Karpas-422 (cell line): ENCODE measurements around the gene INAFM2. TPM values are rescaled to one million over a fixed set of nuclear protein-coding genes. Genes with fewer than 3 reads are reported as not detected.

Source experiments
- DNase-seq: peaks from one replicate; pipeline ENCODE4 v3.0.0-alpha.2; 2015
- H2AFZ ChIP-seq: fragments of 200-600 bp; sonication (generic); 2 replicates; pipeline ENCODE4 v1.6.1; 2014; ENCODE audit warnings: antibody characterized with exemption, low read length, mixed read lengths
- H3K27ac ChIP-seq: fragments of 200-600 bp; sonication (generic); 2 replicates; pipeline ENCODE4 v1.5.1; 2014; ENCODE audit warnings: mild to moderate bottlenecking, low read length, moderate library complexity
- H3K27me3 ChIP-seq: fragments of 200-600 bp; sonication (generic); 2 replicates; pipeline ENCODE4 v1.6.1; 2014; ENCODE audit warnings: low read length, mixed read lengths
- H3K36me3 ChIP-seq: fragments of 200-600 bp; sonication (generic); 2 replicates; pipeline ENCODE4 v1.6.1; 2014; ENCODE audit warnings: low read length, mixed read lengths; ENCODE audit not compliant: insufficient read depth
- H3K4me1 ChIP-seq: fragments of 200-600 bp; sonication (generic); 2 replicates; pipeline ENCODE4 v1.6.1; 2014; ENCODE audit warnings: mild to moderate bottlenecking, low read length, mixed read lengths
- H3K4me2 ChIP-seq: fragments of 200-600 bp; sonication (generic); 2 replicates; pipeline ENCODE4 v1.6.1; 2014; ENCODE audit warnings: low read length, low read depth, mild to moderate bottlenecking; ENCODE audit not compliant: poor library complexity, severe bottlenecking
- H3K4me3 ChIP-seq: fragments of 200-600 bp; sonication (generic); 2 replicates; pipeline ENCODE4 v1.5.1; 2014; ENCODE audit warnings: mild to moderate bottlenecking, antibody characterized with exemption, low read length, mixed read lengths
- H3K79me2 ChIP-seq: fragments of 200-600 bp; sonication (generic); 2 replicates; pipeline ENCODE4 v1.6.1; 2014; ENCODE audit warnings: mild to moderate bottlenecking, low read length, mixed read lengths
- H3K9ac ChIP-seq: fragments of 200-600 bp; sonication (generic); 2 replicates; pipeline ENCODE4 v1.6.0; 2014; ENCODE audit warnings: low read length
- H3K9me2 ChIP-seq: fragments of 200-600 bp; sonication (generic), shearing (Covaris generic); replicated peaks from 2 replicates; pipeline ENCODE4 v1.6.0; 2014; ENCODE audit warnings: mild to moderate bottlenecking, low read length, moderate library complexity; ENCODE audit not compliant: insufficient read depth
- H3K9me3 ChIP-seq: fragments of 300-700, 200-600 bp; sonication (generic); 2 replicates; pipeline ENCODE4 v1.6.1; 2014; ENCODE audit warnings: low read length, mixed read lengths
- H4K20me1 ChIP-seq: fragments of 200-600 bp; sonication (generic); 2 replicates; pipeline ENCODE4 v1.6.1; 2014; ENCODE audit warnings: mild to moderate bottlenecking, antibody characterized with exemption, low read length, low read depth; ENCODE audit not compliant: insufficient read depth
- total RNA-seq: library from RNA; depleted of rRNA; stranded (reverse); fragments of >200 nt; shearing (Covaris generic); gene quantifications from 2 replicates; pipeline ENCODE4 v1.2.3, GENCODE V29; 2014; ENCODE audit warnings: low replicate concordance; rRNA removed

The INAFM2 gene
- total RNA-seq, result 5.8 and 9.2 TPM in 2 replicates

DNA sequence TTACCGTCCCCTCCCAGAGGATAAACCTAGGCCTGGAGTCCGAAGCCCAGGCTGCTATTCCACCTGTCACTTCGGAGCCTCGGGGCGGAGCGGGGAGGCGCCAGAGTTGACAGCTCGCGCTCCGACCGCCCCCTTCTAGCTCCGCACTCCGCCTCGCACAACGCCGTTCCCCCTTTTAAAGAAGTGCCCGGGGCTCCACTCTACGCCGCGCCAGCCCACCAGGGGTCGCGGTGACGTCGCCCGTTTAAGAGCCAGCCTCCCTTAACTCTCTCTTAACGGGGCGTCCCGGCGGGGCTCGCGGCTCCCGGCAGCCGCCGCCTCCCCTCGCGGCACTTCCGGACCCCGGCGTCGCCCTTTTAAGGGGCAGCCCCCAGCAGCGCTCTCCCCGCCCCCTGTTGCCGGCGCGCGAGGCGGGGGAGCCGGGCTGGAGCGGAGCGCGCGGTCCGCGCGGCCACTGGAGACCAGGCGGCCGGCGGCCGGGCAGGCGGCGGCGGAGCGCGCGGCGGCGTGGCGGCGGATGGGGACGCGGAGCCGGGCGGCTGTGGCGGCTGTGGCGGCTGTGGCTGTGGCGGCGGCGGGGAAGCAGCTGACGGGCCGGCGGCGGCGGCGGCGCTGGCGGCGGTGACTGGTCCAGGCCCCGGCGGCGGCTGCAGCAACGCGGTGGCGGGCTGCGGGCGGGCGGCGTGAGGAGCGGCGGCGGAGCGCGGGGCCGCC is at the start of gene INAFM2:
TSS of gene INAFM2 (plus strand) at position 454 of the 714 bp plus-strand sequence. CDS start 364 bp downstream, outside the sequence.
- no peaks in the 10 kb centered on the region for H3K9me2 ChIP-seq
- H4K20me1 ChIP-seq, result peaks cover 4% of the 10 kb centered on the region; the same call in 1 of the 2 replicates
- DNase-seq, result peak; percentile 98
- peak within 1 kb of the TSS; percentile 65 for H3K4me3 ChIP-seq
- no peaks in the 10 kb centered on the region; the same call in 1 of the 2 replicates for H3K27me3 ChIP-seq
- peaks cover 25% of the 10 kb centered on the region for H3K4me1 ChIP-seq
- no peaks in the 10 kb centered on the region for H3K9me3 ChIP-seq
- no peaks in the 10 kb centered on the region for H3K36me3 ChIP-seq
- no peaks in the 10 kb centered on the region for H3K79me2 ChIP-seq
- no peak within 1 kb of the TSS for H2AFZ ChIP-seq
- H3K27ac ChIP-seq, result no peak within 1 kb of the TSS
- peak within 1 kb of the TSS; percentile 64 for H3K4me2 ChIP-seq
- peak within 1 kb of the TSS; percentile 67 for H3K9ac ChIP-seq

DNA sequence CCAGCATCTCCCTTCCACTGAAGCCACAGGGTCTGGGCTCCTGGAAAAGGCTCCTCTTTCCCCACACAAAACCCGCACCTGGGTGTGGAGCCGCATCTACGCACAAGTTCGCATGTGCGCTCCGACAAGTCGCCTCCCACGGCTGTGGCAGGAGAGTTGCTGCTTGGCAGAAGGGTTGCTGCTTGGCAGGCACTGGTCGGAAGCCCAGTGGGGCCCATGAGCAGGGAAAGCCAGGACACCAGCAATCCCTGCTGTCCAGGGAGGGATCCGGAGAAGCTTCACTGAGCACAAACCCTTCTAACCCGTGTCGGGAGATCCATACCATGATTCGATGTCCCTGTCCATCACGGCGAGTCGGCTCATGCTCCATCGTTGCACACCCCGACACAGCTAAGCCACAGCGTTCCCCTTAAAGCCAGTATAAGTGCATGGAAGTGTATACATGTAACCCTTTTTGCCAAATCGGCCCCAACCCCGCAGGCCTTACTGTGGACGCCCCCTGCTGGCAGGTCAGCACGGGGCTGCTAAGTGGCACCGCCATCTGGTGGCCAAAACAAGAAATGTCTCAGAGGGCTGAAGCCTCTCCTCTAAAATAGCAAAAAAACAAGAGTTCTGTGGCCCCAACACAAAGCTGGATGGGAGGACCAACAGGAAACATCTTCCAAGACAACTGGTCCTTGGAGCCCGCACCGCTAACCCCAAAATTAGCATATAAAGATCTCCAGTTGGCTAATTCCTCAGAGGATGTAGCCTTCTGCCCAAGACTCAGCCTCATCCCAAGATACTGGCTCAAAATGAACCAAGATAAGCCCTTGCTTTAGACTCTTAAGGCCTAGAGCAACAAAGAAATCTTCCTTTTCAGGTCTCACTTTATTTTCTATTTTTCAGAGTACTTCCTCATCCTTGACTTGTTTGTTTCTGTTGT is 48.9 kb upstream of the INAFM2 start:
- Histone ChIP-seq H3K9ac (no peak overlapping the region), H3K27ac (no peak overlapping the region), H3K27me3 (no peaks in the 10 kb centered on the region), H3K4me2 (no peak overlapping the region), H3K9me2 (no peaks in the 10 kb centered on the region), H3K36me3 (no peaks in the 10 kb centered on the region), H3K79me2 (no peaks in the 10 kb centered on the region), H3K4me3 (no peak overlapping the region), H4K20me1 (no peaks in the 10 kb centered on the region), H3K4me1 (peaks cover 34% of the 10 kb centered on the region), H3K9me3 (no peaks in the 10 kb centered on the region), H2AFZ (no peak overlapping the region)
- DNase-seq, result peak; percentile 96

DNA sequence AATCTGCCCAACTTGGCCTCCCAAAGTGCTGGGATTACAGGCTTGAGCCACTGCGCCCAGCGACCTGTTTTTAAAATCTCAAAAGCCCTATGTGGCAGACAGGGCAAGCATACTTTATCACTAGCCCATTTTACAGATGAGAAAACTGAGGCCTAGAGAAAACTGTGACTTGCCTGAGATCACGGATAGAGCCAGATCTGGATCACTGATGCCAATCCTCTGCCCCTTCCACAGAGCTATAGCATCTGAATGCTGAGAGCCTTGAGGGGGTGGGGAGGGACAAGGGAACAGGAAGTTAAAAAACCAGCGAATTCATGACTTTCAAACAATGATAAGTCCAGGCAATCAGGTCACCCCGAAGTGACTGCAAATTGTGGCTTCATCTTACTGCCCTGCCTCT is 48.0 kb upstream of the INAFM2 start:
- Histone ChIP-seq H3K9me2 (no peaks in the 10 kb centered on the region), H3K9me3 (no peaks in the 10 kb centered on the region), H3K36me3 (no peaks in the 10 kb centered on the region), H3K4me1 (peaks cover 34% of the 10 kb centered on the region), H3K79me2 (no peaks in the 10 kb centered on the region), H3K9ac (no peak overlapping the region), H3K4me3 (no peak overlapping the region), H3K27me3 (no peaks in the 10 kb centered on the region), H2AFZ (no peak overlapping the region), H3K4me2 (no peak overlapping the region), H3K27ac (no peak overlapping the region), H4K20me1 (no peaks in the 10 kb centered on the region)
- no peak for DNase-seq

DNA sequence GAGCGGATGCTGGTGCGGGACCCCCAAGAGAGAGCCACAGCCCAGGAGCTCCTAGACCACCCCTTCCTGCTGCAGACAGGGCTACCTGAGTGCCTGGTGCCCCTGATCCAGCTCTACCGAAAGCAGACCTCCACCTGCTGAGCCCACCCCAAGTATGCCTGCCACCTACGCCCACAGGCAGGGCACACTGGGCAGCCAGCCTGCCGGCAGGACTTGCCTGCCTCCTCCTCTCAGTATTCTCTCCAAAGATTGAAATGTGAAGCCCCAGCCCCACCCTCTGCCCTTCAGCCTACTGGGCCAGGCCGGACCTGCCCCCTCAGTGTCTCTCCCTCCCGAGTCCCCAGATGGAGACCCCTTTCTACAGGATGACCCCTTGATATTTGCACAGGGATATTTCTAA is 47.5 kb upstream of the INAFM2 start:
- Histone ChIP-seq H3K9me2 (no peaks in the 10 kb centered on the region), H4K20me1 (no peaks in the 10 kb centered on the region), H3K9ac (no peak overlapping the region)

DNA sequence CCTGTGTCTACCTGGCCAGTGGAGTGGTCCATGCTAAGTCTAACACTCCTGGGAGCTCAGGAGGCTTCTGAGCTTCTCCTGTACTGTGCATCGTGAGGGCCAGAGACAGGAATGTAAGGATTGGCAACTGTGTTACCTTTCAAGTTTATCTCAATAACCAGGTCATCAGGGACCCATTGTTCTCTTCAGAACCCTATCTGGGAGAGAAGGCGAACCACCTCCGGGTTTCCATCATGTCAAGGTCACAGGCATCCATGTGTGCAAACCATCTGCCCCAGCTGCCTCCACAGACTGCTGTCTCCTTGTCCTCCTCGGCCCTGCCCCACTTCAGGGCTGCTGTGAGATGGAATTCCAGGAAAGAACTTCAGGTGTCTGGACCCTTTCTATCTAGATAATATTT is 46.6 kb upstream of the INAFM2 start:
- Histone ChIP-seq H3K9me2 (no peaks in the 10 kb centered on the region), H4K20me1 (no peaks in the 10 kb centered on the region), H3K4me3 (peak overlapping the region; percentile 49), H3K9ac (peak overlapping the region; percentile 35), H3K4me2 (peak overlapping the region; percentile 71), H2AFZ (no peak overlapping the region), H3K36me3 (no peaks in the 10 kb centered on the region), H3K79me2 (no peaks in the 10 kb centered on the region), H3K4me1 (peaks cover 34% of the 10 kb centered on the region), H3K27me3 (no peaks in the 10 kb centered on the region), H3K9me3 (no peaks in the 10 kb centered on the region), H3K27ac (no peak overlapping the region)
- DNase-seq, result peak; percentile 46

More for the DNA sequence above, 47.5 kb upstream of the INAFM2 start:
- H3K27ac ChIP-seq, result no peak overlapping the region
- H2AFZ ChIP-seq, result no peak overlapping the region
- no peak overlapping the region for H3K4me3 ChIP-seq
- H3K4me2 ChIP-seq, result no peak overlapping the region
- peaks cover 34% of the 10 kb centered on the region for H3K4me1 ChIP-seq
- no peaks in the 10 kb centered on the region for H3K27me3 ChIP-seq
- no peaks in the 10 kb centered on the region for H3K36me3 ChIP-seq
- no peaks in the 10 kb centered on the region for H3K9me3 ChIP-seq
- DNase-seq, result no peak
- no peaks in the 10 kb centered on the region for H3K79me2 ChIP-seq

DNA sequence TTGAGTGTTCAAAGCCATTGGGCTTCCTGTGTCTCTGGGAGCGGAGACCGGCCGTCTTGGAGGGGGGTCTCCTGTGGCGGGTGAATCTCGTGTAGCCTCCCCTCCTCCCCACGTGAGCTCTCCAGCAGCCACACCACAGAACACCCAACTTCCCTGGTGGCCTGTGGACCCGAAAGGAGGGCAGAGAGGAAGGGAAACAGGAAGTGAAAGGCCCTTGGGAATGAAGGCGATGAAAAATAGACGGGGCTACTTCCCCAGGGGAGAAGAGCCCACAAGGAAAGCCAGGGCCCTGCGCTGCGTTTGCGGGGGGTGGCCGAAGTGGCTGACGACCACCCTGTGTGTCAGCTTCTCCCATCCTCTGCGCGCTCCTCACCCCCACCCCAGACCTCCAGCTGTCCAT is 46.0 kb upstream of the INAFM2 start:
- no peak overlapping the region for H3K27ac ChIP-seq
- H2AFZ ChIP-seq, result no peak overlapping the region
- no peaks in the 10 kb centered on the region for H3K9me2 ChIP-seq
- H3K9me3 ChIP-seq, result no peaks in the 10 kb centered on the region
- H3K27me3 ChIP-seq, result no peaks in the 10 kb centered on the region
- DNase-seq, result peak; percentile 80
- no peaks in the 10 kb centered on the region for H4K20me1 ChIP-seq
- no peaks in the 10 kb centered on the region for H3K36me3 ChIP-seq
- H3K4me1 ChIP-seq, result peaks cover 34% of the 10 kb centered on the region
- peak overlapping the region; percentile 71 for H3K4me2 ChIP-seq
- peak overlapping the region; percentile 49 for H3K4me3 ChIP-seq
- peak overlapping the region; percentile 35 for H3K9ac ChIP-seq
- H3K79me2 ChIP-seq, result no peaks in the 10 kb centered on the region

DNA sequence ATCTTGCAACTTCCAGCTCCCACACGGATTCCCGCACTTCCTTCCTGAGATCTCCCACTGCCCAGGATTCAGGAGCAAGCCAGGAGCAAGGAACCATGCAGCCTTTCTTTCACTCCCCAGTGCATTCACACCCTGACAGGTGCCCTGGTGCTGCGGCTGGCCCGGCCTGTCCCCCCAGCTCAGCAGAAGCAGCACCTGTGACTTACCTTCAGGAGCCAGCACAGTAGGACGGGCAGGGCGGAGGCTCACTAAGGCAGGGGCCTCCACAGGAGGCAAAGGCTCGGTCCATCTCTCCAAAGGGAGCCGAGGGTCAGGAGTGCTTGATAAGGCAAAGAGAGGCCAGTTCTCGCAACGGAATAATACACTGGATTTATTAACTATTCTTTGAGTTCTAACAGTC is 45.5 kb upstream of the INAFM2 start:
- Histone ChIP-seq H2AFZ (no peak overlapping the region), H3K4me1 (peaks cover 34% of the 10 kb centered on the region), H3K79me2 (no peaks in the 10 kb centered on the region), H4K20me1 (no peaks in the 10 kb centered on the region), H3K9me2 (no peaks in the 10 kb centered on the region), H3K4me2 (peak overlapping the region; percentile 71), H3K9ac (peak overlapping the region; percentile 35), H3K27ac (no peak overlapping the region), H3K27me3 (no peaks in the 10 kb centered on the region), H3K36me3 (no peaks in the 10 kb centered on the region), H3K9me3 (no peaks in the 10 kb centered on the region), H3K4me3 (peak overlapping the region; percentile 49)
- DNase-seq, result no peak
